K562 (cell line): ENCODE results near the gene SEMA4G. TPM values are rescaled to one million over a fixed set of nuclear protein-coding genes. Genes with fewer than 3 reads are reported as not detected.

Source experiments
- CHD1 ChIP-seq: fragments of 200-600 bp; sonication (generic); IDR thresholded peaks from one replicate; pipeline ENCODE4 v1.6.1; 2012; ENCODE audit warnings: mild to moderate bottlenecking, moderate library complexity, low read length, inconsistent platforms
- ELF1 ChIP-seq: fragments of 200-800 bp; sonication (Bioruptor generic); IDR thresholded peaks from 2 replicates; pipeline ENCODE4 v1.6.1; 2016; ENCODE audit warnings: missing genetic modification characterization, missing compliant biosample characterization
- HOXB6 ChIP-seq: fragments of 250-450 bp; sonication (Bioruptor Pico); IDR thresholded peaks from 2 replicates; pipeline ENCODE4 v1.5.1; 2022; ENCODE audit warnings: mild to moderate bottlenecking, borderline replicate concordance
- MAZ ChIP-seq, 2 experiments: fragments of 450-650 bp in 1 of 2; sonication (generic) in 1 of 2; formaldehyde crosslinking; IDR thresholded peaks in 1 of 2; conservative IDR thresholded peaks in 1 of 2; 2 replicates each; pipeline versions ENCODE4 v1.4.0 to v1.5.0; 2020; ENCODE audit warnings: mild to moderate bottlenecking in 1 of 2, missing genetic modification reagents in 1 of 2
- MBD2 ChIP-seq: sonication (generic); IDR thresholded peaks from 2 replicates; pipeline ENCODE4 v1.6.1; 2016; ENCODE audit warnings: low read depth, borderline replicate concordance
- NCOA6 ChIP-seq: fragments of 450-650 bp; IDR thresholded peaks from 2 replicates; pipeline ENCODE4 v1.6.1; 2017; ENCODE audit warnings: mild to moderate bottlenecking
- PHF8 ChIP-seq: fragments of 200-600 bp; sonication (generic); IDR thresholded peaks from 2 replicates; pipeline ENCODE4 v1.6.1; 2012; ENCODE audit warnings: mixed run types, mild to moderate bottlenecking, inconsistent platforms, low read length, moderate library complexity, borderline replicate concordance
- POLR2A ChIP-seq: fragments of 450-650 bp; conservative IDR thresholded peaks from 2 replicates; pipeline ENCODE4 v1.6.1; 2016
- RAD51 ChIP-seq: fragments of 450-650 bp; IDR thresholded peaks from 2 replicates; pipeline ENCODE4 v1.7.1; 2016; ENCODE audit warnings: low read depth, mild to moderate bottlenecking, borderline replicate concordance
- SP2 ChIP-seq: IDR thresholded peaks from 2 replicates; pipeline ENCODE4 v1.6.1; 2011; ENCODE audit warnings: mild to moderate bottlenecking, low read depth, low read length, moderate library complexity; ENCODE audit not compliant: poor library complexity, severe bottlenecking; ENCODE audit errors: extremely low read depth
- TAF1 ChIP-seq: IDR thresholded peaks from 2 replicates; pipeline ENCODE4 v1.6.1; 2011; ENCODE audit warnings: mild to moderate bottlenecking, low read length, moderate library complexity; ENCODE audit not compliant: insufficient read depth, control insufficient read depth, severe bottlenecking; ENCODE audit errors: extremely low read depth
- XRCC4 ChIP-seq: IDR thresholded peaks from one replicate; pipeline ENCODE4 v1.6.1; 2011; ENCODE audit not compliant: insufficient read depth, insufficient read length; ENCODE audit errors: extremely low read depth
- ZNF217 ChIP-seq: sonication (generic); formaldehyde crosslinking; IDR thresholded peaks from 2 replicates; pipeline ENCODE4 v1.8.0; 2022; ENCODE audit warnings: mild to moderate bottlenecking, missing genetic modification reagents
- polyA plus RNA-seq, 8 experiments: library from polyadenylated mRNA; depleted of rRNA in 4 of 8; stranded (reverse) in 5 of 8; unstranded in 3 of 8; fragments of >200 nt; fragmentation: Nextera tagmentation in 2 of 8; fragmentation: Illumina TruSeq in 1 of 8; extraction: Ambion mirVana in 2 of 8; extraction: Trizol in 1 of 8; gene quantifications; 2 replicates each; pipeline versions ENCODE4 v1.2.1 to v1.2.3, GENCODE V29; 2011 to 2014; ENCODE audit warnings: inconsistent platforms in 1 of 8, missing spikeins in 1 of 8
- total RNA-seq, 7 experiments: library from RNA; depleted of rRNA in 6 of 7; stranded (reverse); fragments of >200 nt in 6 of 7; fragmentation: Illumina TruSeq in 2 of 7; extraction: Trizol in 2 of 7; gene quantifications; 2 replicates each; pipeline versions ENCODE4 v1.2.1 to v1.2.3, GENCODE V29; 2011 to 2021; ENCODE audit warnings: low replicate concordance in 1 of 7
- TF ChIP-seq, protein P1 (sequence below): fragments of 450-650 bp; IDR thresholded peaks from 2 replicates; pipeline ENCODE4 v1.6.1; 2016; ENCODE audit warnings: antibody characterized with exemption
- TF ChIP-seq, protein P2 (sequence below): fragments of 450-650 bp; IDR thresholded peaks from 2 replicates; pipeline ENCODE4 v1.6.1; 2018; ENCODE audit not compliant: partially characterized antibody
- TF ChIP-seq, protein P3 (sequence below), 2 experiments: IDR thresholded peaks; 2 replicates each; pipeline ENCODE4 v1.6.1; 2011; ENCODE audit warnings: borderline replicate concordance in 1 of 2, control low read depth in 1 of 2, low read depth in 1 of 2, low read length in 1 of 2, mild to moderate bottlenecking in 1 of 2, mixed read lengths in 1 of 2, moderate library complexity in 1 of 2; ENCODE audit not compliant: insufficient read depth in 1 of 2, insufficient read length in 1 of 2, poor library complexity in 1 of 2, severe bottlenecking in 1 of 2; ENCODE audit errors: extremely low read depth in 1 of 2
- TF ChIP-seq, protein P4 (sequence below): IDR thresholded peaks from 3 replicates; pipeline ENCODE4 v1.6.1; 2011; ENCODE audit warnings: borderline replicate concordance, mild to moderate bottlenecking; ENCODE audit not compliant: insufficient read length, insufficient read depth

Gene SEMA4G
- total and polyA plus RNA-seq, 9 of the 15 experiments (the other 6 are each of a cell fraction or from before 2014, with no cell fraction given), result 0.40 to 7.8 (median 1.8) TPM

DNA sequence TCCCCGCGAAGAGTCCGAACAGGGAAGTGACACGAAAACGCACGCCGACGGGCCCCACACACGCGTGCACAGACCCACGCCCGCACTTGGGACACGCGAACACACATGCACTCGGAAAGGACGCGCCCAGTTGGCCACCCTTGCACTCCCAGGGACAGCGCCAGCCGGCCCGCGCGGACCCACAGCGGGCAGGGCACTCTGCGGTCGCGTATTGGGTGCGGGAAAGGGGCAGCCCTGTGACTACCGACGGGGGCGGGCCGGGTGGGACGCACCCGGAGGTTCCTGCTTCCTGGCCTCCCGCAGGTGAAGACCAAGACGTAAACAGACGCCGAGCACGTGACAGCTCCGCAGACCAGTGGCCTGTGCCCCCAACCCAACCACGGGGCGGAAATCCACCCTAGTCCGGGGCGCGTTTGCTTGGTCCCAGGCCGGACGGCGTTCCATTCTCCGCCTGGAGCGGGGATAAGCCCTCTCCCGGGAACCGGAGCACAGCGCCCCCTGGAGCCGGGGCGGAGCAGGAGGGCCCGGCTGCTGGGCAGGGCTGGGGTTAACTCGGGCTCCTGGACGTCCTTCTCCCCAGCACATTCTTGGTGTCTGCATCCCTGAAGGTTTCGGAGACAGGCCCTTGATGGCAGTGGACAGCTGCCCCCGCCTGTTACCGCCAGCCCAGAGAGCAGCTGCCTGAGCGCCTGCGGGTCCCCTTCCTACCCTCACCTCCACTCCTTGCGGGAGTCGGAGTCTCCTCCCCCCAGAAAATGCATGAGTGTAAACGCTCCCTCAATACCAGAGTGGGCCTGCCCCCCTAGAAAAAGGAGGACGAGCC, 28.3 kb downstream of the SEMA4G start (continued):
- TF ChIP-seq, protein P1, sequence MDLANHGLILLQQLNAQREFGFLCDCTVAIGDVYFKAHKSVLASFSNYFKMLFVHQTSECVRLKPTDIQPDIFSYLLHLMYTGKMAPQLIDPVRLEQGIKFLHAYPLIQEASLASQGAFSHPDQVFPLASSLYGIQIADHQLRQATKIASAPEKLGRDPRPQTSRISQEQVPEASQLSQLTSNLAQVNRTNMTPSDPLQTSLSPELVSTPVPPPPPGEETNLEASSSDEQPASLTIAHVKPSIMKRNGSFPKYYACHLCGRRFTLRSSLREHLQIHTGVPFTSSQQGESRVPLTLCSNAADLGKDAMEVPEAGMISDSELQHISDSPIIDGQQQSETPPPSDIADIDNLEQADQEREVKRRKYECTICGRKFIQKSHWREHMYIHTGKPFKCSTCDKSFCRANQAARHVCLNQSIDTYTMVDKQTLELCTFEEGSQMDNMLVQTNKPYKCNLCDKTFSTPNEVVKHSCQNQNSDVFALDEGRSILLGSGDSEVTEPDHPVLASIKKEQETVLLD, result peak; percentile 32; the same call in 1 of the 2 replicates
- TF ChIP-seq SP2 (peak; percentile 32), HOXB6 (CRISPR knock-in tag) (no peak), POLR2A (0 out of 2 replicates have a peak, but pooled peaks have one; percentile 13), XRCC4 (no peak), CHD1 (no peak), MAZ (CRISPR knock-in tag; conservative IDR thresholded peaks at IDR 0.05 in 1 of 2, IDR thresholded peaks at IDR 0.05 in 1 of 2) (peak; percentile 49 to 83), TAF1 (peak; percentile 49), ZNF217 (CRISPR knock-in tag) (no peak), ELF1 (tag) (0 out of 2 replicates have a peak, but pooled peaks have one; percentile 30), PHF8 (peak; percentile 27; the same call in 1 of the 2 replicates), NCOA6 (peak; percentile 56; the same call in 1 of the 2 replicates), MBD2 (no peak), RAD51 (peak; percentile 23; the same call in 1 of the 2 replicates)
- TF ChIP-seq, protein P2, sequence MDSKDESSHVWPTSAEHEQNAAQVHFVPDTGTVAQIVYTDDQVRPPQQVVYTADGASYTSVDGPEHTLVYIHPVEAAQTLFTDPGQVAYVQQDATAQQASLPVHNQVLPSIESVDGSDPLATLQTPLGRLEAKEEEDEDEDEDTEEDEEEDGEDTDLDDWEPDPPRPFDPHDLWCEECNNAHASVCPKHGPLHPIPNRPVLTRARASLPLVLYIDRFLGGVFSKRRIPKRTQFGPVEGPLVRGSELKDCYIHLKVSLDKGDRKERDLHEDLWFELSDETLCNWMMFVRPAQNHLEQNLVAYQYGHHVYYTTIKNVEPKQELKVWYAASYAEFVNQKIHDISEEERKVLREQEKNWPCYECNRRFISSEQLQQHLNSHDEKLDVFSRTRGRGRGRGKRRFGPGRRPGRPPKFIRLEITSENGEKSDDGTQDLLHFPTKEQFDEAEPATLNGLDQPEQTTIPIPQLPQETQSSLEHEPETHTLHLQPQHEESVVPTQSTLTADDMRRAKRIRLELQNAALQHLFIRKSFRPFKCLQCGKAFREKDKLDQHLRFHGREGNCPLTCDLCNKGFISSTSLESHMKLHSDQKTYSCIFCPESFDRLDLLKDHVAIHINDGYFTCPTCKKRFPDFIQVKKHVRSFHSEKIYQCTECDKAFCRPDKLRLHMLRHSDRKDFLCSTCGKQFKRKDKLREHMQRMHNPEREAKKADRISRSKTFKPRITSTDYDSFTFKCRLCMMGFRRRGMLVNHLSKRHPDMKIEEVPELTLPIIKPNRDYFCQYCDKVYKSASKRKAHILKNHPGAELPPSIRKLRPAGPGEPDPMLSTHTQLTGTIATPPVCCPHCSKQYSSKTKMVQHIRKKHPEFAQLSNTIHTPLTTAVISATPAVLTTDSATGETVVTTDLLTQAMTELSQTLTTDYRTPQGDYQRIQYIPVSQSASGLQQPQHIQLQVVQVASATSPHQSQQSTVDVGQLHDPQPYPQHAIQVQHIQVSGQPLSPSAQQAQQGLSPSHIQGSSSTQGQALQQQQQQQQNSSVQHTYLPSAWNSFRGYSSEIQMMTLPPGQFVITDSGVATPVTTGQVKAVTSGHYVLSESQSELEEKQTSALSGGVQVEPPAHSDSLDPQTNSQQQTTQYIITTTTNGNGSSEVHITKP, result peak; percentile 26
- TF ChIP-seq, protein P3, sequence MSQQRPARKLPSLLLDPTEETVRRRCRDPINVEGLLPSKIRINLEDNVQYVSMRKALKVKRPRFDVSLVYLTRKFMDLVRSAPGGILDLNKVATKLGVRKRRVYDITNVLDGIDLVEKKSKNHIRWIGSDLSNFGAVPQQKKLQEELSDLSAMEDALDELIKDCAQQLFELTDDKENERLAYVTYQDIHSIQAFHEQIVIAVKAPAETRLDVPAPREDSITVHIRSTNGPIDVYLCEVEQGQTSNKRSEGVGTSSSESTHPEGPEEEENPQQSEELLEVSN (IDR thresholded peaks at IDR 0.05; ENCODE audit: borderline replicate concordance in 1 of 2, extremely low read depth in 1 of 2, insufficient read depth in 1 of 2, insufficient read length in 1 of 2, low read depth in 1 of 2, low read length in 1 of 2, poor library complexity in 1 of 2, severe bottlenecking in 1 of 2), result peak in 1 of 2 experiments; percentile 35
- TF ChIP-seq, protein P4, sequence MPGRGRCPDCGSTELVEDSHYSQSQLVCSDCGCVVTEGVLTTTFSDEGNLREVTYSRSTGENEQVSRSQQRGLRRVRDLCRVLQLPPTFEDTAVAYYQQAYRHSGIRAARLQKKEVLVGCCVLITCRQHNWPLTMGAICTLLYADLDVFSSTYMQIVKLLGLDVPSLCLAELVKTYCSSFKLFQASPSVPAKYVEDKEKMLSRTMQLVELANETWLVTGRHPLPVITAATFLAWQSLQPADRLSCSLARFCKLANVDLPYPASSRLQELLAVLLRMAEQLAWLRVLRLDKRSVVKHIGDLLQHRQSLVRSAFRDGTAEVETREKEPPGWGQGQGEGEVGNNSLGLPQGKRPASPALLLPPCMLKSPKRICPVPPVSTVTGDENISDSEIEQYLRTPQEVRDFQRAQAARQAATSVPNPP, result no peak
